ENCODE results near the gene DCDC2C.
"Not testable (repeated sequence)": the region's sequence is repeated elsewhere in the genome, so short reads cannot be mapped to it uniquely, and the experiment has no call there.

Gene DCDC2C

GRCh38 chr2:3703236-3703756 lies at the start of gene DCDC2C:
Gene DCDC2C (plus strand): TSS chr2:3703575. CDS start chr2:3703752, 177 bp downstream.
- Histone ChIP-seq H3K4me3 (ENCODE audit: low read length) (no peak within 1 kb of the TSS), H3K36me3 (ENCODE audit: insufficient read depth, low read length) (no peaks in the 10 kb centered on the region), H3K9me3 (ENCODE audit: low read length) (no peaks in the 10 kb centered on the region)

GRCh38 chr2:3654011-3654410 lies 49.4 kb upstream of the DCDC2C start:
- Histone ChIP-seq H3K27me3 (ENCODE audit: insufficient read depth, low read length) (no peaks in the 10 kb centered on the region), H3K36me3 (ENCODE audit: insufficient read depth, low read length) (no peaks in the 10 kb centered on the region), H2AFZ (ENCODE audit: low read depth, low read length) (no peak overlapping the region), H3K4me3 (ENCODE audit: low read length) (no peak overlapping the region), H3K4me1 (ENCODE audit: insufficient read depth, low read length) (peaks cover 32% of the 10 kb centered on the region), H3K9me3 (ENCODE audit: low read length) (peaks cover 4% of the 10 kb centered on the region)

More at GRCh38 chr2:3703236-3703756, at the start of gene DCDC2C:
- no peak within 1 kb of the TSS for H2AFZ ChIP-seq (ENCODE audit: low read depth, low read length)
- H3K27me3 ChIP-seq (ENCODE audit: insufficient read depth, low read length), result no peaks in the 10 kb centered on the region
- H3K4me1 ChIP-seq (ENCODE audit: insufficient read depth, low read length), result peaks cover 13% of the 10 kb centered on the region

- Histone ChIP-seq H3K9me3 (ENCODE audit: low read length) (peaks cover 4% of the 10 kb centered on the region), H3K27me3 (ENCODE audit: insufficient read depth, low read length) (no peaks in the 10 kb centered on the region), H3K4me3 (ENCODE audit: low read length) (no peak overlapping the region), H3K4me1 (ENCODE audit: insufficient read depth, low read length) (peaks cover 39% of the 10 kb centered on the region), H3K36me3 (ENCODE audit: insufficient read depth, low read length) (no peaks in the 10 kb centered on the region), H2AFZ (ENCODE audit: low read depth, low read length) (no peak overlapping the region)
These were observed 48.7 kb upstream of the DCDC2C start for GRCh38 chr2:3654531-3655225.

- Histone ChIP-seq H3K27me3 (ENCODE audit: insufficient read depth, low read length) (no peaks in the 10 kb centered on the region), H2AFZ (ENCODE audit: low read depth, low read length) (no peak overlapping the region), H3K4me1 (ENCODE audit: insufficient read depth, low read length) (peaks cover 31% of the 10 kb centered on the region), H3K9me3 (ENCODE audit: low read length) (peaks cover 4% of the 10 kb centered on the region), H3K4me3 (ENCODE audit: low read length) (no peak overlapping the region), H3K36me3 (ENCODE audit: insufficient read depth, low read length) (no peaks in the 10 kb centered on the region)
These were observed 47.3 kb upstream of the DCDC2C start for GRCh38 chr2:3655871-3656761.

- Histone ChIP-seq H3K36me3 (ENCODE audit: insufficient read depth, low read length) (no peaks in the 10 kb centered on the region), H3K9me3 (ENCODE audit: low read length) (peaks cover 4% of the 10 kb centered on the region), H2AFZ (ENCODE audit: low read depth, low read length) (no peak overlapping the region), H3K4me3 (ENCODE audit: low read length) (no peak overlapping the region), H3K4me1 (ENCODE audit: insufficient read depth, low read length) (peaks cover 25% of the 10 kb centered on the region), H3K27me3 (ENCODE audit: insufficient read depth, low read length) (no peaks in the 10 kb centered on the region)
These were observed 46.3 kb upstream of the DCDC2C start for GRCh38 chr2:3656762-3657721.

- H3K9me3 ChIP-seq (ENCODE audit: low read length), result peaks cover 4% of the 10 kb centered on the region
- no peak within 1 kb of the TSS for H2AFZ ChIP-seq (ENCODE audit: low read depth, low read length)
- peaks cover 17% of the 10 kb centered on the region for H3K4me1 ChIP-seq (ENCODE audit: insufficient read depth, low read length)
- no peaks in the 10 kb centered on the region for H3K36me3 ChIP-seq (ENCODE audit: insufficient read depth, low read length)
- no peak within 1 kb of the TSS for H3K4me3 ChIP-seq (ENCODE audit: low read length)
- H3K27me3 ChIP-seq (ENCODE audit: insufficient read depth, low read length), result no peaks in the 10 kb centered on the region
These were observed 45.5 kb upstream of the DCDC2C start, which contains the start of gene ALLC for GRCh38 chr2:3657881-3658280. Gene ALLC (plus strand): TSS chr2:3658200. CDS start chr2:3671158, 12,958 bp downstream.

GRCh38 chr2:3659447-3660432 lies 43.6 kb upstream of the DCDC2C start:
- peaks cover 12% of the 10 kb centered on the region for H3K4me1 ChIP-seq (ENCODE audit: insufficient read depth, low read length)
- no peaks in the 10 kb centered on the region for H3K27me3 ChIP-seq (ENCODE audit: insufficient read depth, low read length)
- H3K36me3 ChIP-seq (ENCODE audit: insufficient read depth, low read length), result no peaks in the 10 kb centered on the region
- no peak overlapping the region for H2AFZ ChIP-seq (ENCODE audit: low read depth, low read length)
- no peaks in the 10 kb centered on the region for H3K9me3 ChIP-seq (ENCODE audit: low read length)
- H3K4me3 ChIP-seq (ENCODE audit: low read length), result no peak overlapping the region

- H3K4me1 ChIP-seq (ENCODE audit: insufficient read depth, low read length); H3K4me3 ChIP-seq (ENCODE audit: low read length); H2AFZ ChIP-seq (ENCODE audit: low read depth, low read length); H3K9me3 ChIP-seq (ENCODE audit: low read length); H3K27me3 ChIP-seq (ENCODE audit: insufficient read depth, low read length); H3K36me3 ChIP-seq (ENCODE audit: insufficient read depth, low read length): not testable (repeated sequence)
These were observed 42.7 kb upstream of the DCDC2C start for GRCh38 chr2:3660640-3661039.

GRCh38 chr2:3661149-3661660 lies 42.2 kb upstream of the DCDC2C start:
- H2AFZ ChIP-seq (ENCODE audit: low read depth, low read length), result no peak overlapping the region

GRCh38 chr2:3662239-3662638 lies 41.1 kb upstream of the DCDC2C start:
- no peaks in the 10 kb centered on the region for H3K27me3 ChIP-seq (ENCODE audit: insufficient read depth, low read length)
- no peaks in the 10 kb centered on the region for H3K9me3 ChIP-seq (ENCODE audit: low read length)
- peaks cover 13% of the 10 kb centered on the region for H3K4me1 ChIP-seq (ENCODE audit: insufficient read depth, low read length)
- no peaks in the 10 kb centered on the region for H3K36me3 ChIP-seq (ENCODE audit: insufficient read depth, low read length)
- no peak overlapping the region for H3K4me3 ChIP-seq (ENCODE audit: low read length)
- no peak overlapping the region for H2AFZ ChIP-seq (ENCODE audit: low read depth, low read length)

More at GRCh38 chr2:3661149-3661660, 42.2 kb upstream of the DCDC2C start:
- H3K27me3 ChIP-seq (ENCODE audit: insufficient read depth, low read length), result no peaks in the 10 kb centered on the region
- no peaks in the 10 kb centered on the region for H3K9me3 ChIP-seq (ENCODE audit: low read length)
- peaks cover 13% of the 10 kb centered on the region for H3K4me1 ChIP-seq (ENCODE audit: insufficient read depth, low read length)
- no peaks in the 10 kb centered on the region for H3K36me3 ChIP-seq (ENCODE audit: insufficient read depth, low read length)
- H3K4me3 ChIP-seq (ENCODE audit: low read length), result no peak overlapping the region

GRCh38 chr2:3664118-3664517 lies 39.3 kb upstream of the DCDC2C start:
- H3K27me3 ChIP-seq (ENCODE audit: insufficient read depth, low read length), result no peaks in the 10 kb centered on the region
- H3K36me3 ChIP-seq (ENCODE audit: insufficient read depth, low read length), result no peaks in the 10 kb centered on the region
- no peak overlapping the region for H3K4me3 ChIP-seq (ENCODE audit: low read length)
- peaks cover 9% of the 10 kb centered on the region for H3K4me1 ChIP-seq (ENCODE audit: insufficient read depth, low read length)
- no peak overlapping the region for H2AFZ ChIP-seq (ENCODE audit: low read depth, low read length)
- no peaks in the 10 kb centered on the region for H3K9me3 ChIP-seq (ENCODE audit: low read length)
